Stimulated activated CD8-positive, alpha-beta memory T cell treated with anti-CD3 and anti-CD28 coated beads, Interleukin-15, amount 100 ng/mL, for 4 hours (primary cell): ENCODE data around the gene ABCB9.

Source experiments
- DNase-seq, 2 donors: peaks; one replicate each; pipeline ENCODE4 v3.0.0-alpha.2; 2020; ENCODE audit warnings: low read depth in 2 of 2

Gene ABCB9

DNA sequence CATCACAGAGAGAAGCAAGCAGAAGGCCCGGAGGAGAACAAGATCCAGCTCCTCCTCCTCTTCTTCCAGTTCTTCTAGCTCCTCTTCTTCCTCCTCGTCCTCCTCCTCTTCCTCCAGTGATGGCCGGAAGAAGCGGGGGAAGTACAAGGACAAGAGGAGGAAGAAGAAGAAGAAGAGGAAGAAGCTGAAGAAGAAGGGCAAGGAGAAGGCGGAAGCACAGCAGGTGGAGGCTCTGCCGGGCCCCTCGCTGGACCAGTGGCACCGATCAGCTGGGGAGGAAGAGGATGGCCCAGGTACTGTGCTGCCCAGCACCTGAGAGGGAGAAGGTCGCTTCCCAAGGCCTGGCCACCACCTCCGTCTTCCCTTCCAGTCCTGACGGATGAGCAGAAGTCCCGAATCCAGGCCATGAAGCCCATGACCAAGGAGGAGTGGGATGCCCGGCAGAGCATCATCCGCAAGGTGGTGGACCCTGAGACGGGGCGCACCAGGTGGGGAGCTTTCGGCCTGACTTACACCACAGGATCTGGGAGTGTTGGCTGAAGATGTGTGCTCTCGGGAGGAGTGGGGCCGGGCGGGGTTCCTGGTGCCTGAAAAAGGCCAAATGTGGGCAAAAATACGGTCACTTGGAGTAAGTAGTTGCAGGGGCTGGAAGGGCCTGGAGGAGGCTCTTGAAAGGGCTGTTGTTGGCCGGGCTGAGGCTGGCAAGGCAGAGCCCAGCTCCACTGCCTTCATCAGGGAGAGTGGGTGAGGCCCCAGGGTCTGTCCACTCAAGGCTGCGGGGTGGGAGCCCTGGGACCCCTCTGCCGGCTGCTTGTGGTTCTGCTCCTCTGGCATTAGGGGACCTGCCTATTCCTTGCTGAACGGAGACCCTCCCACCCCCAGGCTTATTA, 15.6 kb upstream of the ABCB9 start:
- DNase-seq: no peak

DNA sequence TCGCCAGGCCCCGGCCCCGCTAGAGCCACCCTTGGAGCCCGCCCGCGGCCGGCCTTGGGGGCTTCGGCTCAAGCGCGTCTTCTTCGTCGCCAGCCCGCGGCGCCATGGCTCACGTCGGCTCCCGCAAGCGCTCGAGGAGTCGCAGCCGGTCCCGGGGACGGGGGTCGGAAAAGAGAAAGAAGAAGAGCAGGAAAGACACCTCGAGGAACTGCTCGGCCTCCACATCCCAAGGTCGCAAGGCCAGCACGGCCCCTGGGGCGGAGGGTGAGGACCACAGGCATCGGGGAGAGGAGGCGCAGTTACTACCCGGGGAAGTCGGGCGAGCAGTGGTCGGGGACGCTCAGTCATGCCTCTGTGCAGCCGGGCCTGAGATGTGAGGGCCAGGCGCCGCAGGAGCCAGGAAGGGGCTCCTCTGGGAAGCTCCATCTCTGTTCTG, 14.8 kb upstream of the ABCB9 start:
- no peak for DNase-seq

DNA sequence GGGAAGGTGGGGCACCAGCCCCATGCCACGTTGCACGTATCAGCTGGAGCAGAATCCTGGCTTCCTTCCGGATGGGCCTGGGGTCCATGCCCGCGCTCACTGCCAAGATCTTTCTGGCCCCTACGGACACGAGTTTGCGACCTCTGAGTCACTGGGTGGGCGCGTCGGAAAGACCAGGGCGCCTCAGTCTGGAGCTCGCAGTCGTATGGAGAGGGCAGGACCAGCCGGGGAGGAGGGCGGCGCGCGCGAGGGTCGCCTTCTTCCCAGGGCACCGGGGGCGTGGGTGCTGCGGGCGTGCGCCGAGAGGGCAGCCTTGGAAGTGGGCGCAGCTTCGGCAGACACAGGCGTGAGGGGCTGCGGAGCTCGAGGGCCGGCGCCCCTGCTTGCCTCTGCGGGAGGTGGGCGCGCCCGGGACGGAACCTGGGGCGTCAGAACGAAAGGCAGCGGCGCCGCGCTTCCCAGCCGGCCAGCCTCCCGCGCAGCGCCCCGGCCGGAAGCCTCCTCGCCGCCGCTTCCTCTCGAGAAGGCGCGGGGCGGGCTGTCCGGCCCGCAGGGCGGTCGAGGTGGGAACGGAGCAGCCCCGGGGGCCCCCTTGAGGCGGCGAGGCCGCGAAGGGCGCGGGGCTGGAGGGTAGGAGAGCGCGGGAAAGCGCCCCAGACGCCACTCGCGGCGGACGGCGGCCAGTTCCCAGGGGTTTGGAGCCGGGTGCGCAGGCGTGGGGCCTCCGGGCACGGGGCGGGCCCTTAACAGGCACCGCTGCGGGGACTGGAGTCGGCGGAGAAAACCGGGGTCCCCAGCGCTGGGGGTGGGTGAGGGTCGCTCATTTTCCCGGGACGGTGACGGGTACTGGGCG, 14.1 kb upstream of the ABCB9 start, which contains the start of gene ARL6IP4:
Gene ARL6IP4 (plus strand): TSS at position 499 of the 853 bp plus-strand sequence. CDS start 459 bp downstream, outside the sequence.
- DNase-seq: peak in 1 of 2 donors; percentile 35

DNA sequence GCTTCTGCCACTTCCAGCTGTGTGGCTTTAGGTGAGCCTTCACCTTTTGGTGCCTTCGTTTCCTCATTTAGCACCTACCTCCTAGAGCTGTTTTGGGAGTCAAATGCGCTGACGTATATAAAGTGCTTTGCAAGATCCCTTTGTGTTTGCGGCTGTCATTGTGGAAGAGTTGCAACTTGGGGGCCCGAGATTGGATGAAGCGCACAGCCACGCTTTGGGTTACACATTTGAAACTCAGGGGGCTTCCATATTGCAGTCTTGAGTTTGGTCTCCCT, 13.6 kb upstream of the ABCB9 start:
- DNase-seq: no peak

DNA sequence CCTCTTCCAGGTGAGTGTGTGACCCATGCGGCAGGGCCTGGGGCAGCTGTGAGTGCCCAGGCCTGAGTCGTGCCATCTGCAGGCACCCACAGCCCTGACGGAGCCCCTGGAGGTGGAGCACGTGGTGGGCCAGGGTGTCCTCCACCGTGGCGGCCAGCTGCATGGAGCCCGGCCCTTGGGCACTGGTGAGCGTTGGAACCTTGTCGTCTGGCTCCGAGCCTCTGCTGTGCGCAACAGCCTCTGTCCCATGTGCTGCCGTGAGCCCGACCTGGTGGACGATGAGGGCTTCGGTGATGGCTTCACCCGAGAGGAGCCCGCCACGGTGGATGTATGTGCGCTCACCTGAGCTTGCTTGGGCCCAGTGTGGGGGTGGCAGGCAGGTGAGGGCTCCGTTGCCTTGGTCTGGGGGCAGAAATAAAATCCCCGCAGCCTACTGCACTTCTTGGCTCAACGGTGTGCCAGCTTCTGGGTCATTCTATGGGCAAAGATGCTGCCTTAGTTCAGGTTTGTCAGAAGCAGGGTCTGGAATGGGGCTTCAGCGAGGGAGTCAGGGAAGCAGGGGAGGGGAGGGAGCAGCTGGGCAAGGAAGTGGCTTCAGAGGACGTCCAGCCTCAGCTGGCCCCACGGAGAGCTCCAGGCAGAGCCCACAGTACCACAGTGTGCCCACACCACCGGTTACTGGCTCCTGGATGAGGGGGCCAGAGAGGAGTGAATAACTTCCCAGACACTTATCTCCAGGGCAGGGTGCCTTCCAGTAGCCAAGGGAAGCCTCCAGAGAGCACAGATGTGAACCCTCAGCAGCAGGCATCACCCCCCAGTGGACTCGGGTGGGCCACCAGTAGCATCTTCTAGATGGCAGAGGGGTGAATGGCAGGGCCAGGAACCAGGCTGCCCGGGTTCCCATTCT, 13.0 kb upstream of the ABCB9 start:
- DNase-seq: no peak

DNA sequence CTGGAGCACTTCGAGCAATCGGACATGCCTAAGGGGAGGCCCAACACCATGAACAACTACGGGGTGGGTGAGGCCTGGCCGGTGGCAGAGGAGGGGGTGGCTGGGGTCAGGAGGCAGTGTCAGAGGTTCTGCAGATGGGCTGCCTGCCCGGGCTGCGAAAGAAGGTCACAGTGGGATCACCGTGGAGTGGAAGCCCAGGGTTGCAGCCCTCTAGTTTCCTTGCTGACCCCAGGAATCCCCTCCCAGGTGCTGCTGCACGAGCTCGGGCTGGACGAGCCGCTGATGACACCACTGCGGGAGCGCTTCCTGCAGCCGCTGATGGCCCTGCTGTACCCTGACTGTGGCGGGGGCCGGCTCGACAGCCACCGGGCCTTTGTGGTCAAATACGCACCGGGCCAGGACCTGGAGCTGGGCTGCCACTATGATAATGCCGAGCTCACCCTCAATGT, 12.3 kb upstream of the ABCB9 start:
- DNase-seq: no peak

DNA sequence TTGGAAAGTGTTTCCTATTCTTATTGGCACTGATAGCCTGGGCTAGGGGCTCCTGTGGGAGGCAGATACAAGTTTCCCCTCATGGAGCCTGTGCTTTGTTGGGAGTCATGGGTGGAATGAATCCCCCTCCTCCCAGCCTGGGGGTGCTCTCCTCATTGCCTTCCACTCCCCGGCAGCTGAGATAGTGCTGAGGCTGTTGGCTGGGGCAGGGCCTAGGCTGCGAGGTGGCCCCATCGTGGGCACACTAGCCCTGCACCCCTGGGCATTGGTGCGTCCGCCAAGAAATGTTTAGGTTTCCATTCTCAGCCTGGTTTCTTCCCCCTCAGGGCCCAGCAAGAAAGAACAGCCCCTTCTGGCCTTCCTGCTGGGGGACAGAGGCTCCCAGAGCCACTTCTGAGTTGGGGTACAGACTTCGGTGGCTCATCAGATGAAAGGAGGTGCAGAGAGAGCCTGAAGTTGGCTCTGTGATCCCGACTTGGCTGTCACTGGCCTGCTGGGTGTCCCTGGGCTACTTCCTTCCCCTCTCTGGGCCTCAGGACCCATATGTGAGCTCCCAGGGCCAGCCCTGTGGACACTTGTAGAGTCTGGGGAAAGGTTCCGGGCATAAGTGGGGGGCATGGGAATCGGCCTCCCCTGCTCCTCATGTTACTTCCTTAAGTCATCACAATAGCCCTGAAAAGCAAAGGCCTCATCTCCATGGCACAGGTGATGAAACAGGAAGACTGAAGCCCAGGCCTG, 11.6 kb upstream of the ABCB9 start:
- no peak for DNase-seq

DNA sequence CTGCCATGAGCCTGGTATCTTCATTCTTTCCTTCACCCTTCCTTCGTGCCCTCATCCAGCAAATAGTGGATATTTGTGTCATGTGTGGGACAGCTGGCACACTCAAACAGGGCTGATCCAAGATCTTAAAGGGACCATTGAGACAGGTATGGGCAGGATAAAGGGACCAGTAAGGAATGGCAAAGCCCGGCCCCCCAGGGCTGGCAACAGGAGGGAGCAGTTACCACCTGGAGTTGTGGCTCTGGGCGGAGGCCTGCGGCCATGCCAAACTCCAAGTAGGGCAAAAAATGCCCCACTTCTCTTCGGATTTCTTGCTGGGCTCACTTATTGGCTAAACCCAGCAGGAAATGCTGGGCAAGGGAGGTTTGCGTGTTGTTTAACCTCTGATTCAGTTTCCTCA, 10.9 kb upstream of the ABCB9 start:
- DNase-seq: no peak

DNA sequence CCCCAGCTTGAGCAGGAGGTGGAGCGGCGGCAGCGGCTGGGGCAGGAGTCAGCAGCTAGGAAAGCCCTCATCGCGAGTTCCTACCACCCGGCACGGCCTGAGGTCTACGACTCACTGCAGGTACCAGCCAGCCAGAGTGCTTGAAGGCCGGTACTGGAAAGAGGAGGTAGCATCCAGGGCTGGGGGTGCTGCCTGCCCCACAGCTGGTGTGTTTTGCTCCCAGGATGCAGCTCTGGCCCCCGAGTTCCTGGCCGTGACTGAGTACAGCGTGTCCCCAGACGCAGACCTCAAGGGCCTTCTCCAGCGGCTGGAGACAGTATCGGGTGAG, 10.3 kb upstream of the ABCB9 start:
- no peak for DNase-seq

DNA sequence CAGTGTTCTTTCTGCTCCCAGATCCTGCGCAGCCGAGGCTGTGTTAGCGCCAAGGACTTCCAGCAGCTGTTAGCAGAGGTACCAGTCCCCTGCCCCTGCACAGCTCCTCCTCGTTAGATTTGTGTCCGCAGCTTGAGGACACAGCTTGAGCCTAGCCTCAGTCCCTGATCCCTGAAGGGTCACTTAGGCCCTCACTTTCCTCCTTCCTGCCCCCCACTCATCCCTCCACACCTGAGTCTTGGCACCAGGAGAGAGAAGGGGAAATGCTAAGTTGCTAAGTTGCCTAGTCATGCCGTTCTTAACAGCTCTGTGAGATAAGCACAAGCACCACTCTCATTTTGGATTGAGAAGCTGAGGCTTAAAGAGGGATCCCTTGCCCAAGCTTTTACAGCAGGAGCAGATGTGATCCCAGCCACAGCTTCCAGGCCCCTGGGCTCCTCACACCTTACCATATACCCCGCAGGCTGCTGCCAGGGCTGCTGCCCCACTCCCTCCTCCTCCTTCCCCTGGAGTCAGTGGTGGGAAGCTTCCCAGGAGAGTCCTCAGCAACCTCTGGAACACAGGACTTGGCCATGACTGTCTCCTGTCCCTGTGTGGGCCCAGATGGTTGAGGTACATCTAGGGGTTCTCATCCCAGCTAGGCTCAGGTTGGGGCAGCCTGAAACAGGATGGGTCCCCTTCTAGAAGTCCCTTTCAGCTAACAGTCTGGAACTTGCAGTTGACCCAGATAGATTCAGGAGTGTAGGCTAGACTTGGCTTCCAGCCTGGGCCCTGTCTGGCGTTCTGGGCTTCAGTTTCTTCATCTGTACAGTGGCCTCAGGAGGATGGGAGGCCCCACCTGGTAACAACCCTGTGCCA, 9.8 kb upstream of the ABCB9 start:
- DNase-seq: no peak

DNA sequence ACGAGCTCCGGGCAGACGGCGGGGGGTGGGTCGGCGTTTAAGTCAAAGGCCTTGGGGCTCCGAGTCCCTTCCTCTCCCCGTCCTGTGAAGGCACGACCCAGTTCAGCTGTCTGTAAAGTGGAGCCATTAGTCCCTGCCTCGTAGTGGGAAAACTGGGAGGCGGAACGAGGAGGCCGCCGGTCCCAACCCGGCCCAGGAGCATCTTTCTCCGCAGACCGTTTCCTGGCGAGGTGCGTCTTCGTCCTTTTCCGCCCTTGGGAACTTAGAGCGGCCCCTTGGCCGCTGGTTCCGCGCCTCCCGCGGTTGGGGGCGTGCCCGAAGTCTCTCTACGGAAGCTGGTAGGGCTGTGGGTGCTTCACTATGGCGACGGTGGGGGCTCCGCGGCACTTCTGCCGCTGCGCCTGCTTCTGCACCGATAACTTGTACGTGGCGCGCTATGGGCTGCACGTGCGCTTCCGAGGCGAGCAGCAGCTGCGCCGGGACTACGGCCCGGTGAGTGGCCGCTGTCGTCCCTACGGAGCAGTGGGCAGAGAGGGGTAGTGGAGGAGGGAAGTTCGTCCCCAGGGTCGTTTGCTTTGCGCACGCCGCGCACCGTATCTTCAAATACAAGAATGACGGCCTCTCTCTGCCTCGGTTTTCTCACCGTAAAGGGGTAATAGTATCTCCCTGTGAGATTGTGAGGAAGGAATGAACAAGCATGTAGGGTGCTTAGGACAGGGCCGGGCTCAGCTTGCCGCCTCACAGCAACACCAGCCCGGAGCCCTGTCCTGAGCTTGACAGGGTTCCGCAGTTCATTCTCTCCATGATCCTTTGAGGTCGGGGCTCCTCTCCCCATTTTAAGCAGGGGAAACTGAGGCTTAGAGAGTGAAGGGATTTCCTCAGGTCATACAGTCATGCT, 8.9 kb upstream of the ABCB9 start, which contains the start of gene OGFOD2:
Gene OGFOD2 (plus strand): TSS at position 353 of the 898 bp plus-strand sequence. CDS start 8 bp downstream, at position 361.
- DNase-seq: peak; percentile 82 to 86

DNA sequence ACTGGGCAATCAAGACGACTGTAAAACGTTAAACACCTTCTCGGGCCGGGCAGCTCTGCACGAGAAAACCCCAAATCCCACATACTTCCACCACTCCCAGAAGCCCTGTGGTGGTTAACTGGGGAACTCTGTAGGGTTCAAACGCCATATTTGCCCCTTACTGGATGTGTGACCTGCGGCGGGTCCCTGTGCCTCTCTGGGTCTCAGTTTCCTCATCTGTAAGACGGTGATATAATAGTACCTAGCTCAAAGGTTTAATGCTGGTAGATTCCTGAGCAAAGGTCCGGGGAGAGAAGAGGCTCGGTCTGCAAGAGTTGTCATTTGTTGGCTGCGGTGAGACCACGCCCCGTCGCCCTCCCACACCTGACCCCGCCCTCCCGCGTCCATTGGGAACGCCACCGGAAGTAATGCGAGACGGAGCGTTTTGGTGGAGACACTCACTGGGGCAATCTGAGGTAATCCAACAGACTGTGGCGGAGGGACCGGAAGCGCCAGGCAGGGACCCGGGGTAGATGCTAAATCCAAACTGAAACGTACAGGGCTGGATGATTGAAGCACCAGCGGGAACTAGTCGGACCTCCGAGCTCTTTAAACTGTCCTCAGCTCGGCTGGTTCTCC, 8.1 kb upstream of the ABCB9 start:
- DNase-seq: peak; percentile 96 to 98

DNA sequence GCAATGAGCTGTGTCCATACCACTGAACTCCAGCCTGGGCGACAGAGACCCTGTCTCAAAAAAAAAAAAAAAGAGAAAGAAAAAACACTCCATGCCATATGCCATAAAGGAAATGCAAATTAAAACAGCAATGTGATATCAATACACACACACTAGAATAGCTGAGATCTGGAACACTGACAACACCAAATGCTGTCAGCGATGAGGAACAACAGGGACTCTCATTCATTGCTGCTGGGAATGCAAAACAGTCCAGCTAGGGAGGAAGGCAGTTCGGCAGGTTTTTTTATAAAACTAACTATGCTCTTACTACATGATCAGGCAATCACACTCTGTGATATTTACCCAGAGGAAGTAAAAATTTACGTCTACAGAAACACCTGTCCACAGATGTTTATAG, 3.4 kb upstream of the ABCB9 start:
- no peak for DNase-seq

DNA sequence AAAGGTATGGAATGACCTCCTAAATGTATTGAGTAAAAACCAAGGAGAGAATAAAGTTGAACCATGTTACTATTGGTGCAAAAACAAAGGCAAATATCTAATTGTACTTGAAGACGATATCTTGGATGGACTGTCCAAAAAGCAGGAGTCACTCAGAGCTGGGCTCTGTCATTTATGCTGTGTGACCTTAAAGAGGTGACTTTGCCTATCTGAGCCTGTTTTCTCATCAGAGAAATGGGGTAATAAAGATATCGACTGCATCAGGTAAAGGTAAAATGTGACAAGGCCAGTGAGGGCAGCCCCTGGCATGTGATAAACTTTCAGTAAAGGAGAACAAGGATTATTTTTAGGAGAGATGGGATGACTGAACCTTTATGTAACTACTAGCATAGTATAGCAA, 1.8 kb upstream of the ABCB9 start:
- no peak for DNase-seq

DNA sequence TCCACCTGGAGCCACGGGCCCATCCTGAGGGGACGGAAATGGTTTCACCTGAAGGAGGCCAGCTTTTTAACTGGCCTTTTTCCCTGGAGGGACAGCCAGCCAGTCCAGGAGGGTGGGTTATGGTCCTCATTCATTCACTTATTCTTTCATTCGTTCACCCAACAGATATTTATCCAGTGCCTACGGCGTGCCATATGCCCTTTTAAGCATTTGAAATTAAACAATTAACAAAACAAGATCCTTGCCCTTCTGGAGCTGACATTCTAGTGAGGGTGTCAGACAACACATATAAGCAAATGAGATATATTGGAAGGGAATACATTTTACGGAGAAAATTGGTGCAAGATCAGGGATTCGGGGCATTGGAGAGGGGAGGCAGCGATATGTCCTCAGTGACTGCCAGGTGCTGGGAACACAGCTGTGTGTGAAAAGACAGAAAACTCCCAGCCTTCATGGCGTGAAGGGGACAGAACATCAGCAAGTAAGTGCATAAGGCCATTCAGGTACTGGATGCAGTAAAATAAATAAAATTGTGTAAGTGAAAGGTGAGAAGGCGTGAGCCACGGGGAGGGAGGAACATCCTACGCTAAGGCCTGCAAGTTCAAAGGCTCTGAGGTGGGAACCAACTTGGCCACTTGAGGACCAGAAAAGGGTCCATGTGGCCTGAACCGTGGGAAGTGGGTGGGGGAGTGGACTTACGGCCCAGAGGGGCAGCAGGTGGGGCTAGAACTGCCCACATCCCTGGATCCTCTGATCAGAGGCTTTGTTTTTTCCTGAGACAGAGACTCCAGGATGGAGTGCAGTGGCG, 684 bp upstream of the ABCB9 start:
- no peak for DNase-seq

DNA sequence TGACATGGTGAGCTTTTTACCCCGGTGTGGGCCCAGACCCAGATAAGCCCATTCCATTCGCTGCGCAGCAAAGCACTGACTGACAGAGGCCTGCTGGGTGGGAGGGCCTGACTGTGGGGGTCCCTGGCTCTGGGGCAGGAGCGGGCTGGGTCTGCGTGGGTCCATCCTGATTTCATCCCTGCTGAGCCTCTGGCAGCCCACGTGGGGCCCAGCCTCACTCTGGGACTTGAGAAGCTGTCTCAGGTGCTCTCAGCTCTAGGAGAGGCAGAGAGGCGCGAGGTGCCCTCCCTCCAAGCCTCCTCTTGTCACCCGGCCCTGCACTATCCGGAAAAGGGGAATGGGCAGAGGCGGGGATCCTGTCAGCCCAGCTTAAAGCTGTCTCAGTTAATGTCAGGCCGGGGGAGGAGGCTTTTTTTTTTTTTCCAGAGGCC, 927 bp downstream of the ABCB9 start:
- no peak for DNase-seq

DNA sequence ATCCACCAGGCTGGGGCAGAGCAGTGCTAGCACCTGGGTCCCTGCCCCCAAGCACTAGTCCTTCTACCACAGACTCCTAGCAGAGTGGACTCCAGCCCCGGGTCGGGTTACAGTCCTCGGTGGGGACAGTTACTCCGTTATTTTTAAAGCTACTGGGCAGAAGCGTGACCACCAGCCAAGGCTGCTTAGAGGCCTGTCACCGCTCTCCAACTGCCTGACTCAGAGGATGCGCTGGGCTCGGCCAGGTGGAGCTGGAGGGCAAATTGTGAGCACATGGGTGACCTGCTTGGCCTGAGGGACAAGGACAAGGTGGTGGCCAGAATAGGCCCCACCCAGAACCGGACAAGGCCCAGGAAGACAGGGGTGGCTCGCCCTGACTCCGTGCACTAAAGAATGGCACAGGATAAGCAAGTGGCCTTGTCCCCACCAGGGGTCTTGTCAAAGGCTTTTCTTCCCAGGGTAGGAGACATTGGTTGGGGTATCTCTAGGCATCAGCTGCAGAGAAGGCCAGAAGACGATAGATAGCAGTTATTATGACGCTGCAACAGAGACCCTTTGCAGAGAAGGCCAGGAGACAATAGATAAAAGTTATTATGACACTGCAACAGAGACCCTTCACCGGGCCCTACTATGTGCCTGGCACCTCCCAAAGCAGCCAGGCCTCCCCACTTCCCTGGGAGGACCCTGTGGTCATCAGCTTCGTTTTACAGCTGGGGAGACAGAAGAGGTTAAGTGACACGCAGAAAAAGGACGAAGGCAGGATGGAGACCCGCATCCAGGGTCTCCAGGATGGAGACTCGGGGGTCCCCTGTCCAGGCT, 1.6 kb downstream of the ABCB9 start:
- no peak for DNase-seq
